Urinary bladder (tissue), 4 donors: Measurements from ENCODE around the gene LZTS2. TPM values are rescaled to one million over a fixed set of nuclear protein-coding genes. Genes with fewer than 3 reads are reported as not detected.
A peak's percentile ranks its signal among the peaks of the same experiment; 100 is the strongest.

Experiments
- DNase-seq: peaks from one replicate; pipeline ENCODE4 v3.0.0-alpha.2; 2015; ENCODE audit errors: extremely low spot score
- H3K27ac ChIP-seq: one replicate; pipeline ENCODE4 v1.5.1; 2013; ENCODE audit warnings: low read depth, mild to moderate bottlenecking, moderate library complexity
- H3K36me3 ChIP-seq: one replicate; pipeline ENCODE4 v1.6.1; 2013; ENCODE audit warnings: mild to moderate bottlenecking, moderate library complexity; ENCODE audit not compliant: insufficient read depth
- H3K4me1 ChIP-seq: one replicate; pipeline ENCODE4 v1.6.1; 2013; ENCODE audit warnings: mild to moderate bottlenecking, moderate library complexity; ENCODE audit not compliant: insufficient read depth
- H3K4me3 ChIP-seq: one replicate; pipeline ENCODE4 v1.5.1; 2013; ENCODE audit warnings: low read depth, low read length
- WGBS: extraction: QIAGEN DNeasy Blood & Tissue Kit; methylation state at CpG from one replicate; pipeline ENCODE4 v1.1.7; 2013; 5-methylcytosine and 5-hydroxymethylcytosine counted together
- polyA plus RNA-seq: library from polyadenylated mRNA; stranded (reverse); fragments of 200-250 nt; gene quantifications from one replicate; pipeline ENCODE4 v1.2.3, GENCODE V29; 2013
- total RNA-seq: library from RNA; depleted of rRNA; stranded (reverse); fragments of >200 nt; gene quantifications from one replicate; pipeline ENCODE4 v1.2.3, GENCODE V29; 2014
- donor health status: healthy with polysubstance abuse.
- donor health status: healthy.

LZTS2 gene
- total and polyA plus RNA-seq, 2 donors: 35.6 to 142 TPM

GRCh38 chr10:101042667-101043362 is 43.2 kb downstream of the LZTS2 start:
- DNase-seq: peak; percentile 93
- no peaks in the 10 kb centered on the region for H3K36me3 ChIP-seq
- WGBS: 3% methylated on average over 40 of the region's 40 CpGs
- no peaks in the 10 kb centered on the region for H3K4me1 ChIP-seq
- H3K27ac ChIP-seq: peak overlapping the region; percentile 93
- H3K4me3 ChIP-seq: peak overlapping the region; percentile 32

- H3K36me3 ChIP-seq: no peaks in the 10 kb centered on the region
- peak overlapping the region; percentile 93 for H3K27ac ChIP-seq
- DNase-seq: no peak
- no peaks in the 10 kb centered on the region for H3K4me1 ChIP-seq
- 21% methylated on average over 2 of the region's 2 CpGs for WGBS
- peak overlapping the region; percentile 32 for H3K4me3 ChIP-seq
Measured at GRCh38 chr10:101043363-101043707, 43.7 kb downstream of the LZTS2 start.

- no peak for DNase-seq
- Histone ChIP-seq H3K27ac (no peak overlapping the region), H3K4me3 (no peak overlapping the region), H3K36me3 (no peaks in the 10 kb centered on the region), H3K4me1 (no peaks in the 10 kb centered on the region)
- 82% methylated on average over 2 of the region's 2 CpGs for WGBS
Measured at GRCh38 chr10:101044117-101044516, 44.5 kb downstream of the LZTS2 start.

DNA sequence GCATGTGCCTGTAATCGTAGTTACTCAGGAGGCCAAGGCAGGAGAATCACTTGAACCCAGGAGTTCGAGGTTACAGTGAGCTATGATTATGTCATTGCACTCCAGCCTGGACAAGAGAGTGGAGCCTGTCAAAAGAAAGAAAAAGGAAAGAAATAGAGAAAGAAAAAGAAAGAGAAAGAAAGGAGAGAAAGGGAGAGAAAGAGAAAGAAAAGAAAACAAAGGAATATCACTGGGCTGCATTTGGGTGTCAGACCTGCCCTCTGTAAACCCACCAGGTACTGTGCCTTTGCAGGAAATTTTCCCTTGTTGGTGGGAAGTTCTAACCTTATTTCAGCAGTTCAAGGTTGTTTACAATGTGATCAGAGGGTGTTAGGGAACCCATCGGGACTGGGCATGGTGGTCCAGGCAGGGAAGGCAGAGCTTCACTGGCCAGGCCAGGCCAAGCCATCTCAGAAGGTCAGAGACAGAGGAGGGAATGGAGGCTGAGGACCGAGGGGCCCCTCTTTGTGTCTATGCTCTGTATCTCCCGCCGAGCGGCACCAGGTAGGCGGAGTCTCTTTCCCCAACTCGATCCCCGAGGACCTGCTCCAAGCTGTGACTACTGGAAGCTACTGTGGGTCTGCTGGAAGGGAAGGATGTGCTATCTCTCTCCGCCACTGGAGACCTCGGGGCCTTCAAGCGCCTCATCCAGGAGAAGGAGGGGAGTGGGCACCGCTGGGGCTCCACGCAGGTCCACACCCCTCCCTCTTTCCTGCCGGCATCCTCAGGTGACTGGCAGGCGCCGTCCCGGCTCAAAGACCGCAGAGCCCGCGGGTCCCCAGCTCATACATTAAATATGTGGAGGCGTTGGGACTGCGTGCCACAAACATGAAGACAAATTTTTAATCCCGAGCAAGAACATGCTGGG is 47.0 kb downstream of the LZTS2 start:
- Histone ChIP-seq H3K27ac (no peak overlapping the region), H3K36me3 (no peaks in the 10 kb centered on the region), H3K4me1 (peaks cover 1% of the 10 kb centered on the region), H3K4me3 (no peak overlapping the region)
- 28% methylated on average over 25 of the region's 25 CpGs for WGBS
- no peak for DNase-seq

- H3K4me3 ChIP-seq: no peak overlapping the region
- H3K4me1 ChIP-seq: peaks cover 1% of the 10 kb centered on the region
- H3K27ac ChIP-seq: no peak overlapping the region
- H3K36me3 ChIP-seq: no peaks in the 10 kb centered on the region
- DNase-seq: no peak
- WGBS: 11% methylated on average over 16 of the region's 16 CpGs
Measured at GRCh38 chr10:101047268-101047667, 47.7 kb downstream of the LZTS2 start.

GRCh38 chr10:101047961-101048892 is 48.6 kb downstream of the LZTS2 start:
- Histone ChIP-seq H3K4me1 (peaks cover 1% of the 10 kb centered on the region), H3K27ac (no peak overlapping the region), H3K4me3 (no peak overlapping the region), H3K36me3 (no peaks in the 10 kb centered on the region)
- no peak for DNase-seq
- 10% methylated on average over 62 of the region's 62 CpGs for WGBS

DNA sequence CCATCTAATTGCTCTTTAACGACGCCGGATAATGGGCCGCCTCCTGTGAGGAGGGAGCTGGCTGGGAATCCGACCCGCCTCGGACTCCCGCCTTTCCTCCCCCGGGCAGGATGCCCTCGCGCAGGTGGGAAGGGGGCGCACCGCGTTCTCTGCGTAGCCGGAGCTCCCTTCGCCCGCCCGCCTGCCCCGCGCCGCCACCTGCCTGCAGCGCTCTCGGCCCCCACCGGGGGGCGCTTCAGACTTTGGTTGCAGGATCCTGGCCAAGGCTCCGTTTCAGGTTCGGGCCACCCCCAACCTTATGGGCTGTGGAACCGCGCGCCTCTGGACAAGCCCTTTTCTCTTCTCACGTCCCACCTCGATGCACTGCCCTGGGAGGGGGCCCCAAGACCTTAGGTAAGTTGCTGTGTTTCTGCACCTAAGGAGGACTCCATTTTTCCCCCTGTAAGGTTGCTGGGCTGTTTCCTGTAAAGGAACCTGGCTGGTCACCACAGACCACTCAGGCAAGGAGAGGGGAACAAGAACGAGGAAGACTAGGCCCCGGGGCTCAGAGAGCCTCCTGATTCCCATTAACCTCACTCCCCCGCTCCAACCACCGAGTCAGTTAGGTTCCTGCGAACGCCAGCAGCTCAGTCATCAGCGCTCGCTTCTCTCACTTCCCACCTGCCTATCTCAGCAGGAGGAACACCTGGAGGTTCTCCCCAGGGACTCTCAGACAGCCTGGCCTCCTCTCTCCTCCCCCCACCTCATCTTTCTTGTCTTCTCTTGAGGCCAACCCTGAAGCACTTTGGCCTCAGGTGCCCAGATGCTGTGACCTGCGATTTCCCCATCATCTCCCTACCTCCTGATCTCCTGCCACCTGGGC is 50.8 kb downstream of the LZTS2 start:
- no peak overlapping the region for H3K27ac ChIP-seq
- no peak overlapping the region for H3K4me3 ChIP-seq
- no peaks in the 10 kb centered on the region for H3K36me3 ChIP-seq
- DNase-seq: no peak
- 11% methylated on average over 42 of the region's 42 CpGs for WGBS
- H3K4me1 ChIP-seq: peaks cover 1% of the 10 kb centered on the region

GRCh38 chr10:101052285-101052684 is 52.7 kb downstream of the LZTS2 start:
- Histone ChIP-seq H3K4me1 (peaks cover 1% of the 10 kb centered on the region), H3K4me3 (no peak overlapping the region), H3K27ac (no peak overlapping the region), H3K36me3 (no peaks in the 10 kb centered on the region)
- WGBS: 77% methylated on average over 3 of the region's 3 CpGs
- no peak for DNase-seq

DNA sequence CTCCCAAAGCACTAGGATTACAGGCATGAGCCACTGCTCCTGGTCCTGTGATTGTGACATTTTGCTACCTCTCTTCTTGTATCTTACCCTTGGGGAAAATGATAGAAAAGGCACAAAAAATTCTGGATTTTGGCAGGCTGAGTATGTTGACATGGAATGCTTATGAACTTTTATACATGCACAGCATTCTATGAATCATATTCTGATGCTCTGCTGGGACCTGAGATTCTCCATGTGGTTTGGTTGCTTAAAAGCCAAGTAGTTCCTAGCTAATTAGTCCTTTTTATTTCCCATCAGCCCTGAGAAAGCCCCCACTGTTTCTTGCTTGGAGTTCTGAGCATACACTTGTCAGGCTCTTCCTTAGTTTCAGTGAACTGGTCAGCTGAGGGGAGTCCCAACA is 53.9 kb downstream of the LZTS2 start:
- no peak for DNase-seq
- Histone ChIP-seq H3K4me3 (no peak overlapping the region), H3K36me3 (no peaks in the 10 kb centered on the region), H3K27ac (no peak overlapping the region), H3K4me1 (peaks cover 1% of the 10 kb centered on the region)

DNA sequence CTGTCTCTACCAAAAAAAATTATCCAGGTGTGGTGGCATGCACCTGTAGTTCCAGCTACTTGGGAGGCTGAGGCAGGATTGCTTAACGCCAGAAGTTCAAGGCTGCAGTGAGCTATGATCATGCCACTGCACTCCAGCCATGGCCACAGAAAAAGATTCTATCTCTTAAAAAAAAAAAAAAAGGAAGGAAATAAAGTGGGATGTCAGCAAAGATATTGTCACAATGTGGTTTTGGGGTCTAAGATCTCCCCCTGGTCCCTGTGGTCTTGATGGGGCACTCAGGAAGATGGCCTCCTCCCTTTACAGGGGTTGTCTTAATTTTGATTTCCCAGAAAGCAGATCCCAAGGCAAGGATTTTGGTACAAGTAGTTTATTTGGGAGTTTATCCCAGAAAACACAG is 54.7 kb downstream of the LZTS2 start:
- no peak for DNase-seq
- Histone ChIP-seq H3K4me1 (peaks cover 1% of the 10 kb centered on the region), H3K27ac (no peak overlapping the region), H3K36me3 (no peaks in the 10 kb centered on the region), H3K4me3 (no peak overlapping the region)
- 85% methylated on average over 1 of the region's 1 CpG for WGBS

GRCh38 chr10:101054876-101055275 is 55.3 kb downstream of the LZTS2 start:
- Histone ChIP-seq H3K4me1 (peaks cover 1% of the 10 kb centered on the region), H3K4me3 (no peak overlapping the region), H3K36me3 (no peaks in the 10 kb centered on the region), H3K27ac (no peak overlapping the region)
- 89% methylated on average over 5 of the region's 5 CpGs for WGBS
- DNase-seq: no peak

GRCh38 chr10:101055411-101055810 is 55.8 kb downstream of the LZTS2 start:
- WGBS: 88% methylated on average over 4 of the region's 4 CpGs

More at GRCh38 chr10:101055411-101055810, 55.8 kb downstream of the LZTS2 start:
- no peak for DNase-seq
- Histone ChIP-seq H3K36me3 (no peaks in the 10 kb centered on the region), H3K4me1 (no peaks in the 10 kb centered on the region), H3K4me3 (no peak overlapping the region), H3K27ac (no peak overlapping the region)
